GM18861 (cell line): Measurements from ENCODE around the gene CAMK1.
A peak's percentile ranks its signal among the peaks of the same experiment; 100 is the strongest.

Experiments used
- ATAC-seq: cut with Tn5 transposase; IDR thresholded peaks from one replicate; pipeline ENCODE4 v1.9.1; 2021; ENCODE audit not compliant: unreplicated experiment

CAMK1 gene

DNA sequence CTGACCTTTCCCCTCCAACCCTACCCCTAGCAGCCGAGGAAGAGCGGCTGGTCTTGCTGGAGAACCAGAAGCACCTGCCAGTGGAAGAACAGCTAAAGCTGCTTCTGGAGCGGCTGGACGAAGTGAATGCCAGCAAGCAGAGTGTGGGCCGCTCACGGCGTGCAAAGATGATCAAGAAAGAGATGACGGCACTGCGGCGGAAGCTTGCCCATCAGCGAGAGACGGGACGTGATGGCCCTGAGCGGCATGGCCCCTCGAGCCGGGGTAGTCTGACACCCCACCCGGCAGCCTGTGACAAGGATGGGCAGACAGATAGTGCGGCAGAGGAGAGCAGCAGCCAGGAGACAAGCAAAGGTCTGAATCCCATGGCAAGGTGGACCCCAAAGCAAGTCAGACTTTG lies 26.2 kb downstream of the CAMK1 start:
- ATAC-seq = no peak

DNA sequence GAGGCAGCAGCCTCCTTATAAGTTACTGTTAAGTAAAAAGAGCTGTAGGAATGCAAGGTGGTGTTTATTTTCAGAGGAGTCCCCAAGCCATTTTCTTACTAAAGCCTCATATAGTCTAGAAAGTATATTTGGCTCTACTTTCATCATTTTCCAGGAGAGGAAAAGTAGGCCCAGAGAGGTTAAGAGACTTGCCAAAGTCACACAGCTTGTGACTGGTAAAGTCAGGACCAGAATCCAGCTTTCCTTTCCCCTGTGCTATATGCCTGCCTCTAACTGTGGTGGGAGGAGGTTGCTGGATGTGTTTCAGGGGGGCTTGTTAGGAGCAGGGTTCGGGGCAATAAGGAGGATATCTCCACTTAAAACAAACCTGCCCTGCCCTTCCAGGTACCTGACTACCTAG lies 27.2 kb downstream of the CAMK1 start:
- no peak for ATAC-seq

DNA sequence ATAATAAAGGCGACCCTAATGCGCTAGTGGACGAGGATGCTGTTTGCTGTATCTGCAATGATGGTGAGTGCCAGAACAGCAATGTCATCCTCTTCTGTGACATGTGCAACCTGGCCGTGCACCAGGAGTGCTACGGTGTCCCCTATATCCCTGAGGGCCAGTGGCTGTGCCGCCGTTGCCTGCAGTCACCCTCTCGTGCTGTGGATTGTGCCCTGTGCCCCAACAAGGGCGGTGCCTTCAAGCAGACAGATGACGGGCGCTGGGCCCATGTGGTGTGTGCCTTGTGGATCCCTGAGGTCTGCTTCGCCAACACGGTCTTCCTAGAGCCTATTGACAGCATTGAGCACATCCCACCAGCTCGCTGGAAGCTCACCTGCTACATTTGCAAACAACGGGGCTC lies 30.6 kb downstream of the CAMK1 start:
- ATAC-seq = no peak

DNA sequence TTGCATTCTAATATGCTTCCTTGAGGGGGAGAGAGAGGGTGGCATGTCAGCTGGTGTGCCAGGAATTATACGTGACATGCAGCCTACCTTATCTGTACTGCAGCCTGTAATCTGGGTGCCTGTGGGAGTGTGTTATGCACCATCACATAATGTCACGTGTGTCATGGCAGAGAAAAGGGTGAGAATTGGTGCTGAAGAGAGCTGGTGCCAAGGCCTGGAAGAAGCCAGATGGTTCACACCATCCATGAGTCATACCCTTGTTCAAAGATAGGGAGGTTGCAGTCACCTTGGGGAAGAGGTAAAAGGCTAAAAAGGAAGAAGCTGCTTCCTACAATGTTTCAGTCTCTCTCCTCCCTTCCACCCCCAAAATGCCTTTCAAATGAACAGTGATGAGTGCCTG lies 32.9 kb downstream of the CAMK1 start:
- no peak for ATAC-seq

DNA sequence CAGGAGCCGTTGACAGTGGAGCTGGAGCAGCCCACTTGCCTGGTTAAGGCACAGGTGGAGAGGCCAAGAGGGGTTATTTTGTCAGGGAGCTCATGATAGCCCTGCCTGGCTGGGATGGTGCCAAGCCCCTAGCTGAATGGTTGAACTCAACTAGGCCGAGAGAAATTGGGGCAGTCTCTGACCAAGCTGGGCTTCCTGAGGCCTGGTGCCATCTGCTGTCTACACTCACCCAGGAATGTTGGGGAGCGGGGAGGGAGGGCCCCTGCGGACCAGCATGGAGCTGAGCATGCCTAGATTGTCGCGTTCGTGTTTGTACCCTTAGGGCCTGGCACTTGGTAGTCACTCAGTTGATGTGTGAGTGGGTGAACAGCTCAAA lies 37.0 kb downstream of the CAMK1 start:
- no peak for ATAC-seq

DNA sequence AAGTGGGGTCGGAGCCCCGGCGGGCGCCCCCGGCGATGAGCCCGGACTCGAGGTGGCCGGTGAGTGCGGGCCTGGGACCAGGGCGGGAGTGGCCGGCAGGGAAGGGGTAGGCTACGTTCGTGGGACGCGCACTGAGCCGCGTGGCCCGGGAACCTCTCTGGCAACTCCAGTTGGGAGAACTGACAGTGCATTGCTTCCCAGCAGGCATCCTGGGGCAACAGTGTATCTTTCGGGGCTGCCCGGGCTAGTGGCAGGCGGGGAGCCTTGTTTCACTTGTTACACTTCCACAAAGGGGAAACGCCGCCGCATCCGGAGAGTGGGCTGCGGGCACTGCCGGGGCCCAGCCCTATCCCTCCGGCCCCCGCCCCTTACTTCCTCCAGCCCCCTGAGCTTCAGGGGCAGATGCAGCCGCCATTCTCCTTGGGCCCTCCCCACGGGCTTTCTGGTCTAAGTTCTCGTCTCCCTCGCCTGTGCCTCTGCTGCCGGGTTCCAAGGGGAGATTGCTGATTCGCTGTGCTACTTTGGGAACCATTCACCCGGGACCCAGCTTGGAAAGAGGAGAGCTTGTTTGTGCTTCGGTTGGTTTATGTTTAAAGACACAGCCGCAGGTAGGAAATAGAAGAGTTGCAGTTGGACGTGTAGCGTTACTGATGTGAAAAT lies 37.5 kb downstream of the CAMK1 start:
- no peak for ATAC-seq

DNA sequence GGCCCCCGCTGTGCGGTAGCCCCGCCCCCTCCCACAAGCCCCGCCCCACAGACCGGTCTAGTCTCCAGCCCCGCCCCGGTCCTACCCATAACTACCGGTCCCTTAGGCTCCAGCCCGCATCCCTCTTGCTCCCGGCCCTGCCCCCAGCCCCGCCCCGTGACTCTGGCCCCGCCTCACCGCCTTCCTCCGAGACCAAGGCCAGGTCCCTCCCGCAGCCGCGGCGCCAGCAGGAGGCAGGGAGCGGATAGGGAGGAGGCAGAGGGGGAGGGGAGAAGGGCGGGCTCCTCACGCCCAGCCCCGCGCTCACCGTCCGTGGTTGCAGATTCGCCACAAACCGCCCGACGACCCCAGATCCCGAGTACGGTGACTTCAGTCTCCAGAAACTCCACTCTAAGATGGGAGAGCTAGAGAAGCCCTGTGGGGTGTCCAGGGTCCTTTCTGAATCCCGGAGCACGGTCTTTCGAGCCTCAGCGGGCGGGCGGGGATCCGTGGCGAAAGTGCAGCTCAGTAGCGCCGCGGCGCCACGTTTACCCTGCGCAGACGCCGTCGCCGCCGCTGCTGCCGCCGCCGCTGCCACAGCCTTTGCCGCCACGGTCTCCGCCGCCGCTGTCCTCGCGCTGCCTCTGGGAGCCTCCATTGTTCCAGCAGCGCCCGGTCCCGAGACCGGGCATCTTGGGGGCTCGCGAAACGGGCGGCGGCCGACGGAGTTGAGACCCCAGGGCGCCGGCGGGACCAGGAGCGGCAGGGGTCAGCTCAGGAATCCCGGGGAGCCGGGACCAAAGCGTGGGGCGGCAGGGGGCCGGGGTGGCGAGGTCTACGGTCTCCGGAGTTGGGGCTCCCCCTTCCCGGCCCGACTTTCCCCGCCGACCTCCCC lies 38.3 kb downstream of the CAMK1 start, which contains the start of gene BRPF1:
TSS of gene BRPF1 (plus strand) at position 530 of the 874 bp plus-strand sequence. CDS start 2,406 bp downstream, outside the sequence.
- peak; percentile 71 for ATAC-seq

DNA sequence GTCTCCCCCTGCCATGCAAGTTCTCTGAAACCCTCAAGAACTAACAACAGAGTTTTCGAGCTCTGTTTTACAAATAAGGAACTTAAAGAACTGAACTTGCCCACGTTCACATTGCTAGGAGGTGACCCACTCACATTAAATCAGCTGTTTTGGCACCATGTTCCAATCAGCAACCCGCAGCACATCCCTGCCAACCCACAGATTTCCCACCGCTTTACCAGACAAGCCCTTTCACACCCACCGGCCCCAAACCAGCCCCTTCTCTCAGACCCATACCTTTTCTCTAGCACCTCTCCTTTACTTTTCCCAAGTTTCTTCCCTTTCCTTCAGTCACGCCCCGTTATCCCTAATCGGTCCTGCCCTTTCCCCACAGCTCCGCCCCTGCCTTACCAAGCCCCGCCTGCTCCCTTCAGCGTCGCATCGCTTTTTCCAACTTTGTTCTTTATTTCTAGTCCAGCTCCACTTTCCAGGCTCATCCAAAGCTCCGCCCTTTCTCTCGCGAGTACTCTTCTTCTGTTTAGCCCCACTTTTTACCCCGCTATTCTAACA lies 39.0 kb downstream of the CAMK1 start:
- ATAC-seq = peak; percentile 32

DNA sequence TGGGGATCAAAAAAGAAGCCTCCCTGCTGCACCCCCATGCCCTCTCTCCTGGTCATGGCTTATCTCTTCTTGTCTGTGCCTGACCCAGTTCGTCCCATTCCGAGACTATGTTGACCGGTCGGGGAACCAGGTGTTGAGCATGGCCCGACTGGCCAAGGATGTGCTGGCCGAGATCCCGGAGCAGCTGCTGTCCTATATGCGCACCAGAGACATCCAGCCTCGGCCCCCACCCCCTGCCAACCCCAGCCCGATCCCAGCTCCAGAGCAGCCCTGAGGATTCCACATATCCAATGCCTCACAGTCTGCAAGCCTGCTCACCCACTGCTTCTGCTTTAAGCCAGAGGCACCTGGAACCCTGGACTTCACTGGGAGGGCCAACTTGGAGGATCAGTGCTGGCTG lies 40.3 kb downstream of the CAMK1 start:
- ATAC-seq = no peak

DNA sequence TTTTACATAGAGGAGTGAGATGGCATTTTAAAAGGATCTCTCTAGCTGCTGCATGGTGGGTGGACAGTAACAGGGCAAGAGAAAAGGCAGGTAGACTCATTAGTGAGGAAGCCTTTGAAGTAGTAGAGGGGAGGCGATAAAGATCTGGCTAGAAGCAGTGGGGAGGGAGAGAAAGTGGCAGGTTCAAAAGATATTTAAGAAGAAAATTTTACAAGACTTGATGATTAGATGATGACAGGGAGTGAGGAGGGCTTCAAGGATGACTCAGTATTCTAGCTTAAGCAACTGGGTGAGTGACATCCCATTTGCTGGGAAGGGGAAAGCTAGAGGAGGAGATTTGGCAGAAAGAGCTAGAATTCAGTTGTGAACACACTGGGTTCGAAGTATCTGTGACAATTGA lies 42.0 kb downstream of the CAMK1 start:
- ATAC-seq = no peak

DNA sequence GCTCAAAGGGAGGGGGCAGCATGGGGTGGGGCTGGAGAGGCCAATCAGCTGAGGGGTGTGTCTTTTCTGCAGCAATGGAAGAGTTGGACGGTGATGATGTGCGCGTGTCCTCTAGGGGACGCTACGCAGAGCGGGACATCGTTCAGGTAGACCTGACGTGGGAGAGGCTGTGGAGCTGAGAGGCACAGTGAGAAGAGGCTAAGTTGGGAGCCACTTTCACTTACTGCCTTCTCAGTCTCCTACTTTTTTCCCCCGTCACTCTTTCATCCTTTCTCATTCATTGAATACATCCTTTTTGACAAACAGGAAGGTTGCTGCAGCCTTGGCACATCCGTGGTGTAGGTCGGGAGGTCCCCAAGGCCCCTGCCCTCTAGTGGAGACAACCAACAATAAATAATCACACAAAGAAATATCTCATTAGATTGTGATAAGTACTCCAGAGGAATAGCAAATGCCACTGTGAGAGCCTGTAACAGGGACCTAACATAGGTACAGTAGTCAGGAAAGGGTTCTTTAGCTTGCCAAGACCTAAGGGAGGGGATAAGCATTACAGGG lies 42.6 kb downstream of the CAMK1 start:
- no peak for ATAC-seq

DNA sequence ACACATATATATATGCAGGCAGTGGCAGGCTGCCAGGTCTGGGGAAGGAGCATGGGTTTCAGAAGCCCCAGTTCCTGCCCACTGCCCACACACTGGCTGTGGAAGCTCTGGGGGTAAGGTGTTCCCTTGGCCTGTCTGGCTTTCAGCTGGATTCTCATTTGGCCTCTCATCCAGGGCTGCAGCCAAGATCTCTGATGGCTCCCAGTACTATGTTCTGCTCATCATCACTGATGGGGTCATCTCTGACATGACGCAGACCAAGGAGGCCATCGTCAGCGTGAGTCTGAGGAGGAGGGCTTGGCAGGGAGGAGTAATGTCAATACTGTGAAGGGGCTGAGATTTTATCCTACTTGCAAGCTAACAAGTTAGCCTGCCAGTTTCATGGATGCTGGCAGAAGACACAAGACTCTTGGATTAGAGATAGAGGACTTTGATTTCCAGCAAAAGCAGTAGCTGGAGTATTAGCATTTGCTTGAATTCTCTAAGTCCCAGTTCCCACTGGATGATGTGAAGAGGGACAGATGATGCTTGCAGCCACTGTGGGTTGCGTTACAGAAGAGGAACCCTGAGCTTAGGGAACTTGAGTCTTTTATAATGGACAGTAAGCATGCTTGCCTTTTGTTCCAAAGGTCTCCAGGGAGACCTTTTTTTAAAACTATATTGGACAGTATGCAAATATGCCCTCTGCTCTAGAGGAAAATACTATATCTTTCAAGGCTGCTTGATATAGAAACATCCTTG lies 43.8 kb downstream of the CAMK1 start:
- ATAC-seq = no peak

DNA sequence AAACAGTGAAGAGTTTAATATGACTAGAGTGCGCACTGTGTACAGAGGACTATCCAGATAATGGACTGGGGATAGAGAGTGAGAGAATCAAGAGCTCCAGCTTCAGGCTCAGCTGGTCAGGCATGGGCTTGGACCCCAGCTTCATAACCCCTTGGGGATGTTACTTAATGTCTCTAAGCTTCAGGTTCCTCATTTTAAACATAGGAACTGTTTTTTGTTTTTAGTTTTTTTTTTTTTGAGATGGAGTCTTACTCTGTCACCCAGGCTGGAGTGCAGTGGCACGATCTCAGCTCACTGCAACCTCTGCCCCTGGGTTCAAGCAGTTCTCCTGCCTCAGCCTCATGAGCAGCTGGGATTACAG lies 48.1 kb downstream of the CAMK1 start:
- ATAC-seq = no peak

DNA sequence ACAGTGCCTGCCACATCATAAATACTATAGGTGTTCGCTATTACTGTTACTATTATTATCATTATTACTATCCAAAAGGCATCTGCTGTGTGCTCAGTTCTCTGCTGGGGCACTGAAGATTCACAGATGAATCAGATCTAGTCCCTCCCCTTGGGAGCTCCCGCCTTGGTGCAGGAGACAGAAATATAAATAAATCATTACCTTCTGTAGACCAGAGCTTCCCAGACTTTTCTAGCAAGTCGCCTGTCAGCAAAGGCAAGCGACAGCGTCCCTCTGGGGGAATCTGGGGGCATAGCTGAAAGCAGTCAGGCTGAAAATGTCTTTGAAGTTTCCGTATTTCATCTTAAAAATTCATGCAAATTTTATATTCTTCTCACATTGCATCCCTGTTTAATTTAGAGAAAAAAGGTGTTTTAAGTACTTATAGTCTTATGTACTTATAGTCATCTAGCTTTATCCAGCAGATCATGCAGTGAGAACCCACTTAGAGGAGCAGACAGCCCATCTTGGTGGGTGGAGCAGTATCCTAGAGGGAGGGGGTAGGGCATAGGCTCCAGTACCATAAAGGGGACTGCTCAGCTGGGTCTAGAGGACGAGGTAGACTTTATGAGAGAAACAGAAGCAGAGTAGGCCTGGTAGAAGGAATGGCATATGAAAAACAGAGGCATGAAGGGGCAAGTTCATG lies 48.6 kb downstream of the CAMK1 start:
- no peak for ATAC-seq

DNA sequence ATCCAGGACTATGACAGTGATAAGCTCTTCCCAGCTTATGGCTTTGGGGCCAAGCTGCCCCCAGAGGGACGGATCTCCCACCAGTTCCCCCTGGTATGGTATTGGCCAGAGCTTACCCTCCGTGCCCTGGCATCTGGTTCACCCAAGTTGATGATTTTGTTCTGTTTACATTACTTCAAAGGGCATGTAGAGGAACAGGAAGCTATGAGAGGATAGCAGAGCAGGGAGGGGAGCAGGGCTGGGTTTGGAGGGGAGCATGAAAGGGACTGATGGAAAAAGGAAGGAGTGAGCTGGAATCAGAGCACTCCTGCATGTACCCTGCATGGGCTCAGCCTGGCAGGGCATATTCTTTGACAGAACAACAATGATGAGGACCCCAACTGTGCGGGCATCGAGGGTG lies 51.6 kb downstream of the CAMK1 start:
- ATAC-seq = no peak

DNA sequence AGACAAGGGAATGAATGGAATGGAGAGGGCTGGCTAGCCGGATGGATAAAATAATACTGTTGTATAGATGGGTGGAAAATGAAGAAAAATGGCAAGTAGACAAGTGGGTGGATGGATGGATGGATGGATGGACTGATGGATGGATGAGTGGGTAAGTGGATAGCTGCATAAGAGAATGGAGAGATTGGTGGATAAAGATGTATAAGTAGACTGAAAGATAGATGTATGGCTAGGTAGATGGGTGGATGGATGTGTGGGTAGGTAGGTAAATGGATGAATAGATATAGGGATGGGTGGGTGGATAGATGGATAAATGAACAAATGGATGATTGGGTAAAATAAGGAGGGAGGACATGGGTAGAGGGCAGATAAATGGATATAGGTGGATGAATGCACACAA lies 52.2 kb downstream of the CAMK1 start:
- no peak for ATAC-seq

DNA sequence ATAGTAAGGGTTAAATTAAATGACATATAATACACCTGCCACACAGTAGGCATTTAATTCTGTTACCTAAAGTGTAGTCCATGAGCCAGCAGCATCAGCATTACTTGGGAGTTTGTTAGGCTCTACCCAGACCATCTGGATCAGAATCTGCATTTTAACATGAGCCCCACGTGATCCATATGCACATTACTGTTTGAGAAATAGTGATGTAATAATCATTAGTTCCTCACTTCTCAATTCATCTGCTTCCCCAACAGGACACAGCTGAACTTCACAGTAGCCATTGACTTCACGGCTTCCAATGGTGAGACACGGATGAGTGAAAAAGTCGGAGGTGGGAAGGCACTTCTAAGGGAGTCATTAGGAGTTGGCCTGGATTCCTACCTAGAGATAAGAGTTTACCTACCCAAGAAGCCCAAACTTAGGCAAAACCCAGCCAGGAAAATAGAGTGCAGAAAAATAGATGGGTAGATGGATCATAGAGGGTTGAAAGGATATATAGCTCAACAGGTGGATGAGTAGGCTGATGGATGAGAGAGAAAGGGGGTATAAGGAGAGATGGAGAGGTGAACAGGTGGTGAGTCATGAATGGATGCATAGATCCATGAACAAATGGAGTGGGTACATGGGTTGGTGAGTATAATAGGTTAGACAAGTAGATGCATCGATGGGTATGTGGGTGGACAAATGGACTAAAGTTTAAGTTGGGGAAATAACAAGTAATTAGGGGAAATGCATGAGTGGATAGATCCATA lies 52.8 kb downstream of the CAMK1 start:
- ATAC-seq = no peak

DNA sequence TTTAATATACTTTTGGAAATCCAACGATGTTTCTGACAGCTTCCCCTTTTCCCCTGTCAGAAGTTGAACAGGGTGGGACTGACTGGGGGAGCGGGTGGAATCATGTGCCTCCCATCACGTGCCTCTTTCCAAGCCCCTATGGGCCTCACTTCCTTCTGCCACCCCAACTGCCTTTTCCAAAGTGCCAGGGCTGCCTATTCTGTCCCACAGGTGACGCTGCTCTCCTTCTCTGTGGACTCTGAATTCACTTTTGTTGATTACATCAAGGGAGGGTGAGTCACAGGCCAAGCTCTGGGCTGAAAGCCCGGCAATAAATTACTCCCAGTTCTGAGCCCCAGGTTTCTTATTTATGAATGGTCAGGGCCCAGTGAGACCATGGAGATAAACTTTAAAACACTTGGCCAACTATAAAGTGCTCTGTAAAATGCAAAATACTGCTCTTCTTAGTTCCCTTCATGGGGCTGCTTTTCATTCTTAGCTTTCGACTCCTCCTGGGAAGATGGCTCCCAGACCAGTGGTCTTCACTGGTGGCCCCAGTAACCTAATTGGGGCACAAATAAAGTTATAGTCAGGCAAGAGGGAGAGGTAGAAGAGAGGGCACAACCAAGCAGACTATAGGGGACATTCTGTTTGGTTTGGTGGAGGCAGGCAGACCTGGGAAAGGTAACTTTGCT lies 53.8 kb downstream of the CAMK1 start:
- no peak for ATAC-seq

DNA sequence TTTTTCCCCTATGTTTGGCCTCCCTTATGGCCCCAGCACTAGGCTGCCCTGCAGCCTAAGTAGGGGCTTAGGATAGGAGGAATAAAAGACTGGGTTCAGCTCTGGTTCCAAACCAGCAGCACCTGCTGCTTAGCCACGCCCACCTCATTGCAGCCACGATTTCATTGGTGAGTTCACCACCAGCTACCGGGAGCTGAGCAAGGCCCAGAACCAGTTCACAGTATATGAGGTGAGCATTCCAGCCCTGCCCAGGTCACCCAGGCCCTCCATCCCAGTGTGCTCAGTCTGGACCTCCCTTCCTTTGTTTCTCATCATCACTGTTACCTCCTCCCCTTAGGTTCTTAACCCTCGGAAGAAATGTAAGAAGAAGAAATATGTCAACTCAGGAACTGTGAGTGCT lies 54.6 kb downstream of the CAMK1 start:
- no peak for ATAC-seq
